GM10266 (cell line): ENCODE measurements around the gene PALS2.
A peak's percentile ranks its signal among the peaks of the same experiment; 100 is the strongest.

Source experiments
- DNase-seq: peaks from one replicate; pipeline ENCODE4 v3.0.0; 2012; ENCODE audit errors: extremely low spot score
- CTCF ChIP-seq: IDR thresholded peaks from 2 replicates; pipeline ENCODE4 v1.5.1; 2012; ENCODE audit warnings: mild to moderate bottlenecking, low read depth; ENCODE audit not compliant: control insufficient read depth, insufficient read depth; ENCODE audit errors: missing control alignments

PALS2 gene

GRCh38 chr7:24573554-24574338, 494 bp downstream of the PALS2 start:
- DNase-seq, result peak; percentile 64

GRCh38 chr7:24574386-24574785, 1.1 kb downstream of the PALS2 start:
- DNase-seq, result no peak
- no peak for TF ChIP-seq CTCF

More at GRCh38 chr7:24573554-24574338, 494 bp downstream of the PALS2 start:
- peak; percentile 25 for TF ChIP-seq CTCF

DNA sequence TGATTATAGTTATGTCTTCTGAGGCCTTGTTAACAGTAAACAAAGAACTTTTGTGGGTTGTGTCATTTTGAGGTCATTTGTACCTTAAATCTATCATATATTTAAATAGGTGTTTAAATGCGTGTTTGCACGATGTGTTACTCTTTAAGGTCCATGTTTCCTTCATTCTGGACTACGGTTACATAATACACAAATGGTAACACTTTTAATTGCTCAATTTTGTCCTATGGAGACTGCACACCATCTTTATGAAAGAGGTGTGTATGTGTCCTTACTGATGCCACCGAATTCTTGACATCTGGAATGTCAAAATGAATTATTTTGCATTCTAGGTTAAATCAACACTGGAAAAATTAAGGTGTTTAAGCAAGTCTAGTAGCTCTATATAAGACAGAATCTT, 1.7 kb downstream of the PALS2 start:
- TF ChIP-seq CTCF, result no peak
- DNase-seq, result no peak

GRCh38 chr7:24576171-24577025, 3.1 kb downstream of the PALS2 start:
- peak; percentile 59 for TF ChIP-seq CTCF
- DNase-seq, result peak; percentile 68

DNA sequence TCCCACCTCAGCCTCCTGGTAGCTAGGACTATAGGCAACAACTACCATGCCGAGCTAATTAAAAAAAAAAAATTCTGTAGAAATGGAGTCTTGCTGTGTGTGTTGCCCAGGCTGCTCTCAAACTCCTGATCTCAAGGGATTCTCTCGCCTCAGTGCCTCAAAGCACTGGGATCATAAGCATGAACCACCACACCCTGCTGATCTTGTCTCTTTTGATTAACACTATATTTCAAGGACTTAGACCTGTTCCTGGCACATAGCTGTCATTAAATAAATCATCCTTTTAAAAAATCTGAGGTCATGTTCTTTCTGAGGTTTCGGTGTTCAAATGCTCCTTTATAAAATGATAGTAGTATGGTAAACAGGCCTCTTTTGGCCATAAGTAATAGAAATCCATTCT, 4.8 kb downstream of the PALS2 start:
- no peak for DNase-seq
- no peak for TF ChIP-seq CTCF

- DNase-seq, result no peak
- no peak for TF ChIP-seq CTCF
Measured at GRCh38 chr7:24580283-24580946, 7.2 kb downstream of the PALS2 start.
